ENCODE results near the gene ZNF491.
"Not testable (repeated sequence)": the region's sequence is repeated elsewhere in the genome, so short reads cannot be mapped to it uniquely, and the experiment has no call there.

GRCh38 chr19:11828957-11829876 is 30.9 kb downstream of the ZNF491 start:
- TF ChIP-seq CTCF, POLR2A (IDR thresholded peaks at IDR 0.05): not testable (repeated sequence)
